IPS-15b (cell line): ENCODE data around the gene PIM2.
"Not testable (repeated sequence)": the region's sequence is repeated elsewhere in the genome, so short reads cannot be mapped to it uniquely, and the experiment has no call there.

ENCODE experiments used
- H3K27me3 ChIP-seq: one replicate; pipeline ENCODE4 v1.6.1; 2013; ENCODE audit warnings: low read length; ENCODE audit not compliant: control insufficient read depth, insufficient read depth
- H3K36me3 ChIP-seq: one replicate; pipeline ENCODE4 v1.6.1; 2013; ENCODE audit warnings: low read length; ENCODE audit not compliant: control insufficient read depth, insufficient read depth
- H3K4me1 ChIP-seq: one replicate; pipeline ENCODE4 v1.6.1; 2013; ENCODE audit warnings: mild to moderate bottlenecking, low read length; ENCODE audit not compliant: control insufficient read depth, insufficient read depth
- H3K4me3 ChIP-seq: one replicate; pipeline ENCODE4 v1.5.1; 2013; ENCODE audit warnings: low read depth, low read length
- H3K9ac ChIP-seq: one replicate; pipeline ENCODE4 v1.6.1; 2013; ENCODE audit warnings: low read depth, mild to moderate bottlenecking, low read length
- H3K9me3 ChIP-seq: one replicate; pipeline ENCODE4 v1.6.1; 2013; ENCODE audit warnings: mild to moderate bottlenecking, low read length; ENCODE audit not compliant: control insufficient read depth, insufficient read depth

Gene PIM2

DNA sequence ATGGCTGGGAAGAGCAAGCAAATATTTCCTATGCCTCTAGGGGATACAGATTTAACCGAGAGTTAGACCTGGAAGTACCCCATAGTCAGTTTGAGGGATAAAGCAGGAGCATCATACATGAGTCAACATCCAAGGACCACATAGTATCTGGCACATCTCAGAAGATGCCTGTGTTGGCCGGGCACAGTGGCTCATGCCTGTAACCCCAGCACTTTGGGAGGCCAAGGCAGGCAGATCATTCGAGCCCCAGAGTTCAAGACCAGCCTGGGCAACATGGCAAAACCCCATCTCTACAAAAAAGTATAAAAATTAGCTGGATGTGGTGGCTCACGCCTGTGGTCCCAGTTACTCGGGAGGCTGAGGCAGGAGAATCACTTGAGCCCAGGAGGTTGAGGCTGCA lies 32.2 kb downstream of the PIM2 start:
- not testable (repeated sequence) for H3K36me3 ChIP-seq, H3K4me1 ChIP-seq, H3K4me3 ChIP-seq, H3K9ac ChIP-seq, H3K27me3 ChIP-seq, H3K9me3 ChIP-seq

DNA sequence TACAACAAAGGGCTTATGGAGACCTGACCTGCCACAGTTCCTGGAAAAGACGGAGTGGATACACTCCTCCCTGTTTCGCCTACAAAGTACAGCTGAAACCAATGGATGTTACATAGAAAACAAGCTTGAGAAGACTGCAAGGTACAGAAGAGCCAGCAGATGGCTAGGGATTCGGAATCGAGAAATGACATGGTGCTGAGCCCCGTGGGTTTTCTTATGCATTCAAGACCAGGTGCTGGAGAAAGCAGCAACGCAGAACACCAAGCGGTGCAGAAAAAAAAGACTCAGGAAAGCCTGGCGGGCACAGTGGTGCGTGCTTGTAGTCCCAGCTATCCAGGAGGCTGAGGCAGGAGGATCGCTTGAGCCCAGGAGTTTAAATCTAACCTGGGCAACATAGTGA lies 35.1 kb downstream of the PIM2 start:
- H3K9ac ChIP-seq = no peak overlapping the region
- no peaks in the 10 kb centered on the region for H3K4me1 ChIP-seq
- no peaks in the 10 kb centered on the region for H3K9me3 ChIP-seq
- H3K27me3 ChIP-seq = no peaks in the 10 kb centered on the region
- no peak overlapping the region for H3K4me3 ChIP-seq
- no peaks in the 10 kb centered on the region for H3K36me3 ChIP-seq

DNA sequence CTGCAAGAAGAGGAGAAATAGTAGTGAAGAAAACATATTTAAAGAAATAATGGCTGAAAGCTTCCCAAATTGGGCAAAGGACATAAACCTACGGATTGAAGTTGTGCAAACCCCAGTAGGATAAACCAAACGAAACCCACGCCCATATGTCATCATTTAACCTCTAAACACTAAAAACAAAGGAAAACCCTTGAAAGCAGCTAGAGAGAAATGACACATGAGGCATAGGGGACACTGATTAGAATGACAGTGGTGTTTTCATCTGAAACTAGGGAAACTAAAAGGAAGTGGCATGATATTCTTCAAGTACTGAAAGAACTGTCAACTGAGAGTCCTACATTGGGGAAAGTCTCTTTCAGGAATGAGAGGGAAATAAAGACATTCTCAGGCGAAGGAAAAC lies 41.9 kb downstream of the PIM2 start:
- not testable (repeated sequence) for H3K36me3 ChIP-seq, H3K9ac ChIP-seq, H3K9me3 ChIP-seq, H3K4me1 ChIP-seq, H3K27me3 ChIP-seq, H3K4me3 ChIP-seq

DNA sequence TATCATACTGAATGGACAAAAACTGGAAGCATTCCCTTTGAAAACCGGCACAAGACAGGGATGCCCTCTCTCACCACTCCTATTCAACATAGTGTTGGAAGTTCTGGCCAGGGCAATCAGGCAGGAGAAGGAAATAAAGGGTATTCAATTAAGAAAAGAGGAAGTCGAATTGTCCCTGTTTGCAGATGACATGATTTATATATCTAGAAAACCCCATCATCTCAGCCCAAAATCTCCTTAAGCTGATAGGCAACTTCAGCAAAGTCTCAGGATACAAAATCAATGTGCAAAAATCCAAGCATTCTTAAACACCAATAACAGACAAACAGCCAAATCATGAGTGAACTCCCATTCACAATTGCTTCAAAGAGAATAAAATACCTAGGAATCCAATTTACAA lies 46.8 kb downstream of the PIM2 start:
- H3K9ac ChIP-seq, H3K27me3 ChIP-seq, H3K4me3 ChIP-seq, H3K4me1 ChIP-seq, H3K36me3 ChIP-seq, H3K9me3 ChIP-seq: not testable (repeated sequence)

DNA sequence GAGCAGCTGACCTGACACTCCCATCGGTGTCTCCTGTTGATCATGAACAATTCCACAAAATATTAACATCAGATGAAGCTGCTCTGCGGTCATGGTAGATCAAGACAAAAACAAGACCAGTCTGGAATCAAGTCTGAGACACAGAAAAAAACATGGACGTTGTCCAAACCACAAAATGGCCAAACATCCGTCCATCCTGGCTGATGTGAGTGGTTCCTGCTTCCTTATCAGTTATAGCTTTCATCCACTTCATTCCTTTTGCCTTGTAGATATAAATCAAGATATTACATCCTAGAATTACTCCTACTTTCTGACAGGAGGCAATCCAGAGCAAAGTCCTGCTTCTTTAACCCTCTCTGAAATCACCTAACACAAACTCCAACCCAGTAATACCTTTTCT lies 54.6 kb downstream of the PIM2 start:
- Histone ChIP-seq H3K4me1 (no peaks in the 10 kb centered on the region), H3K27me3 (no peaks in the 10 kb centered on the region), H3K36me3 (no peaks in the 10 kb centered on the region), H3K9me3 (no peaks in the 10 kb centered on the region), H3K4me3 (no peak overlapping the region), H3K9ac (no peak overlapping the region)
